CD4-positive, CD25-positive, alpha-beta regulatory T cell (primary cell): ENCODE results near the gene PABPC1L. TPM values are rescaled to one million over a fixed set of nuclear protein-coding genes. Genes with fewer than 3 reads are reported as not detected.

Experiments
- ATAC-seq, 2 donors: fragments of 150-1000 bp; cut with Tn5 transposase; one replicate each; pipeline ENCODE4 v1.10.0; 2021; ENCODE audit warnings: low read depth in 2 of 2, moderate number of reproducible peaks in 2 of 2, moderate library complexity in 1 of 2
- DNase-seq, 3 donors: peaks; one replicate each; pipeline versions ENCODE4 v3.0.0 to v3.0.0-alpha.2; 2012 to 2022; ENCODE audit warnings: mixed read lengths in 1 of 3
- H3K27ac ChIP-seq: one replicate; pipeline ENCODE4 v1.7.0; 2013; ENCODE audit warnings: mild to moderate bottlenecking, low read length; ENCODE audit not compliant: insufficient read depth, poor library complexity, severe bottlenecking
- H3K27me3 ChIP-seq: one replicate; pipeline ENCODE4 v1.7.0; 2013; ENCODE audit warnings: low read length; ENCODE audit not compliant: control insufficient read depth, insufficient read depth
- H3K36me3 ChIP-seq: one replicate; pipeline ENCODE4 v1.7.0; 2013; ENCODE audit warnings: mild to moderate bottlenecking, low read length, moderate library complexity; ENCODE audit not compliant: control insufficient read depth, insufficient read depth
- H3K4me1 ChIP-seq: 2 replicates; pipeline ENCODE4 v1.7.0; 2013; ENCODE audit warnings: mild to moderate bottlenecking, low read length; ENCODE audit not compliant: insufficient read depth, control insufficient read depth, poor library complexity, severe bottlenecking
- H3K4me3 ChIP-seq: one replicate; pipeline ENCODE4 v1.7.0; 2013; ENCODE audit warnings: low read depth, mild to moderate bottlenecking, low read length, moderate library complexity
- H3K9me3 ChIP-seq, 2 experiments: 1 replicate in 1 of 2; 2 replicates in 1 of 2; pipeline ENCODE4 v1.7.0; 2013; ENCODE audit warnings: low read length in 2 of 2, mild to moderate bottlenecking in 1 of 2, moderate library complexity in 1 of 2; ENCODE audit not compliant: control insufficient read depth in 2 of 2
- H3K27ac Mint-ChIP-seq, 3 donors: one replicate each; pipeline ENCODE4 v1.8.0; 2020 to 2022; ENCODE audit warnings: mild to moderate bottlenecking in 3 of 3, mixed read lengths in 3 of 3, moderate library complexity in 2 of 3
- H3K27me3 Mint-ChIP-seq: one replicate; pipeline ENCODE4 v1.8.0; 2022; ENCODE audit warnings: mild to moderate bottlenecking, mixed read lengths
- H3K36me3 Mint-ChIP-seq: one replicate; pipeline ENCODE4 v1.8.0; 2020; ENCODE audit warnings: mixed read lengths
- H3K4me1 Mint-ChIP-seq, 4 donors: one replicate each; pipeline ENCODE4 v1.8.0; 2020 to 2022; ENCODE audit warnings: mixed read lengths in 4 of 4, mild to moderate bottlenecking in 1 of 4
- H3K4me3 Mint-ChIP-seq, 4 donors: one replicate each; pipeline ENCODE4 v1.8.0; 2020 to 2022; ENCODE audit warnings: mild to moderate bottlenecking in 4 of 4, mixed read lengths in 4 of 4, moderate library complexity in 3 of 4
- H3K9me3 Mint-ChIP-seq, 7 donors: one replicate each; pipeline ENCODE4 v1.8.0; 2020 to 2022; ENCODE audit warnings: mixed read lengths in 7 of 7, mild to moderate bottlenecking in 3 of 7, moderate library complexity in 2 of 7
- polyA plus RNA-seq, 4 donors: library from polyadenylated mRNA; unstranded; fragments of 300-500 nt; fragmentation: Illumina TruSeq; gene quantifications; one replicate each; pipeline ENCODE4 v1.2.3, GENCODE V29; 2021
- total RNA-seq: library from RNA; stranded (reverse); gene quantifications from one replicate; pipeline ENCODE4 v1.2.3, GENCODE V29; 2022

PABPC1L gene
- total and polyA plus RNA-seq, 5 donors from 2014 or later, result 0.12 to 66.1 (median 0.68) TPM; not detected in 2

GRCh38 chr20:44917399-44917798 is 7.5 kb downstream of the PABPC1L start:
- Mint-ChIP-seq H3K4me1 (peaks cover 7 to 17% (median 12%) of the 10 kb centered on the region in 4 donors), H3K4me3 (no peak overlapping the region), H3K27me3 (no peaks in the 10 kb centered on the region), H3K36me3 (peaks cover 6% of the 10 kb centered on the region), H3K27ac (no peak overlapping the region), H3K9me3 (no peaks in the 10 kb centered on the region)
- no peak overlapping the region for H3K27ac ChIP-seq
- H3K4me3 ChIP-seq, result no peak overlapping the region
- no peaks in the 10 kb centered on the region for H3K27me3 ChIP-seq
- no peaks in the 10 kb centered on the region for H3K4me1 ChIP-seq
- ATAC-seq (no peak), DNase-seq (no peak)
- peaks cover 17% of the 10 kb centered on the region for H3K36me3 ChIP-seq
- no peaks in the 10 kb centered on the region for H3K9me3 ChIP-seq

- DNase-seq, result no peak
- Histone ChIP-seq H3K4me3 (no peak overlapping the region), H3K27ac (no peak overlapping the region), H3K9me3 (no peaks in the 10 kb centered on the region), H3K36me3 (peaks cover 18% of the 10 kb centered on the region), H3K27me3 (no peaks in the 10 kb centered on the region), H3K4me1 (no peaks in the 10 kb centered on the region)
- Mint-ChIP-seq H3K9me3 (no peaks in the 10 kb centered on the region), H3K36me3 (peaks cover 13% of the 10 kb centered on the region), H3K27ac (no peak overlapping the region), H3K27me3 (no peaks in the 10 kb centered on the region), H3K4me3 (no peak overlapping the region), H3K4me1 (peaks cover 7 to 17% (median 12%) of the 10 kb centered on the region in 4 donors)
- no peak for ATAC-seq
Measured at GRCh38 chr20:44918342-44918741, 8.5 kb downstream of the PABPC1L start.

GRCh38 chr20:44918761-44919160 is 8.9 kb downstream of the PABPC1L start:
- Mint-ChIP-seq H3K4me3 (no peak overlapping the region), H3K9me3 (no peaks in the 10 kb centered on the region), H3K4me1 (peaks cover 7 to 15% (median 11%) of the 10 kb centered on the region in 4 donors), H3K36me3 (peaks cover 9% of the 10 kb centered on the region), H3K27ac (no peak overlapping the region), H3K27me3 (no peaks in the 10 kb centered on the region)
- Histone ChIP-seq H3K4me3 (no peak overlapping the region), H3K9me3 (no peaks in the 10 kb centered on the region), H3K4me1 (no peaks in the 10 kb centered on the region), H3K36me3 (peaks cover 15% of the 10 kb centered on the region), H3K27me3 (no peaks in the 10 kb centered on the region), H3K27ac (no peak overlapping the region)
- DNase-seq, result no peak
- no peak for ATAC-seq

GRCh38 chr20:44921447-44921846 is 11.6 kb downstream of the PABPC1L start:
- ATAC-seq (no peak), DNase-seq (no peak)
- Histone ChIP-seq H3K27me3 (no peaks in the 10 kb centered on the region), H3K4me3 (no peak overlapping the region), H3K4me1 (no peaks in the 10 kb centered on the region), H3K9me3 (no peaks in the 10 kb centered on the region), H3K27ac (no peak overlapping the region), H3K36me3 (peaks cover 15% of the 10 kb centered on the region)
- Mint-ChIP-seq H3K9me3 (no peaks in the 10 kb centered on the region), H3K27ac (no peak overlapping the region), H3K4me3 (no peak overlapping the region), H3K36me3 (peaks cover 14% of the 10 kb centered on the region), H3K4me1 (no peaks in the 10 kb centered on the region), H3K27me3 (no peaks in the 10 kb centered on the region)

GRCh38 chr20:44924541-44924940 is 14.7 kb downstream of the PABPC1L start:
- Histone ChIP-seq H3K27me3 (no peaks in the 10 kb centered on the region), H3K27ac (no peak overlapping the region), H3K4me3 (no peak overlapping the region), H3K36me3 (peaks cover 10% of the 10 kb centered on the region), H3K9me3 (no peaks in the 10 kb centered on the region), H3K4me1 (no peaks in the 10 kb centered on the region)
- ATAC-seq (no peak), DNase-seq (no peak)
- H3K4me1 Mint-ChIP-seq, result no peaks in the 10 kb centered on the region
- H3K4me3 Mint-ChIP-seq, result no peak overlapping the region
- no peaks in the 10 kb centered on the region for H3K9me3 Mint-ChIP-seq
- H3K27ac Mint-ChIP-seq, result no peak overlapping the region
- no peaks in the 10 kb centered on the region for H3K27me3 Mint-ChIP-seq
- H3K36me3 Mint-ChIP-seq, result peaks cover 14% of the 10 kb centered on the region

GRCh38 chr20:44928595-44928994 is 18.7 kb downstream of the PABPC1L start:
- ATAC-seq, result no peak
- H3K27ac Mint-ChIP-seq, result no peak overlapping the region
- H3K4me1 ChIP-seq, result no peaks in the 10 kb centered on the region

GRCh38 chr20:44930517-44931168 is 20.8 kb downstream of the PABPC1L start:
- H3K27me3 ChIP-seq, result no peaks in the 10 kb centered on the region
- Mint-ChIP-seq H3K9me3 (no peaks in the 10 kb centered on the region), H3K27me3 (no peaks in the 10 kb centered on the region), H3K4me1 (peaks cover 0 to 5% (median 0%) of the 10 kb centered on the region in 4 donors), H3K4me3 (no peak overlapping the region), H3K27ac (no peak overlapping the region), H3K36me3 (peaks cover 16% of the 10 kb centered on the region)
- DNase-seq, result no peak
- no peak overlapping the region for H3K4me3 ChIP-seq
- no peaks in the 10 kb centered on the region for H3K9me3 ChIP-seq
- peaks cover 12% of the 10 kb centered on the region for H3K36me3 ChIP-seq
- no peak overlapping the region for H3K27ac ChIP-seq
- H3K4me1 ChIP-seq, result no peaks in the 10 kb centered on the region
- no peak for ATAC-seq

More at GRCh38 chr20:44928595-44928994, 18.7 kb downstream of the PABPC1L start:
- Mint-ChIP-seq H3K9me3 (no peaks in the 10 kb centered on the region), H3K4me3 (no peak overlapping the region), H3K36me3 (peaks cover 17% of the 10 kb centered on the region), H3K27me3 (no peaks in the 10 kb centered on the region), H3K4me1 (no peaks in the 10 kb centered on the region)
- H3K9me3 ChIP-seq, result no peaks in the 10 kb centered on the region
- H3K27me3 ChIP-seq, result no peaks in the 10 kb centered on the region
- H3K27ac ChIP-seq, result no peak overlapping the region
- H3K4me3 ChIP-seq, result no peak overlapping the region
- H3K36me3 ChIP-seq, result peaks cover 9% of the 10 kb centered on the region
- no peak for DNase-seq

- no peak overlapping the region for H3K27ac Mint-ChIP-seq
- H3K4me1 Mint-ChIP-seq, result peaks cover 0 to 5% (median 0%) of the 10 kb centered on the region in 4 donors
- DNase-seq, result no peak
- Histone ChIP-seq H3K9me3 (no peaks in the 10 kb centered on the region), H3K27me3 (no peaks in the 10 kb centered on the region), H3K4me3 (no peak overlapping the region), H3K36me3 (peaks cover 17% of the 10 kb centered on the region), H3K27ac (no peak overlapping the region), H3K4me1 (no peaks in the 10 kb centered on the region)
- ATAC-seq, result no peak
- H3K36me3 Mint-ChIP-seq, result peaks cover 17% of the 10 kb centered on the region
- no peaks in the 10 kb centered on the region for H3K27me3 Mint-ChIP-seq
- H3K9me3 Mint-ChIP-seq, result no peaks in the 10 kb centered on the region
- H3K4me3 Mint-ChIP-seq, result no peak overlapping the region
Measured at GRCh38 chr20:44931911-44932310, 22.1 kb downstream of the PABPC1L start.
